ENCODE data around the gene TTYH1. TPM values are rescaled to one million over a fixed set of nuclear protein-coding genes. Genes with fewer than 3 reads are reported as not detected.

Gene TTYH1
- total and polyA plus RNA-seq, 2 donors (not counting 3 experiments of a cell fraction or from before 2014, with no cell fraction given) = not detected

- no peak for TF ChIP-seq POLR2A (IDR thresholded peaks at IDR 0.05; ENCODE audit: low read depth, low read length)
- TF ChIP-seq CTCF (IDR thresholded peaks at IDR 0.05; ENCODE audit: extremely low read depth in 1 of 2, insufficient read depth in 1 of 2, low read depth in 1 of 2, low read length in 2 of 2) = no peak
- TF ChIP-seq, protein P1, sequence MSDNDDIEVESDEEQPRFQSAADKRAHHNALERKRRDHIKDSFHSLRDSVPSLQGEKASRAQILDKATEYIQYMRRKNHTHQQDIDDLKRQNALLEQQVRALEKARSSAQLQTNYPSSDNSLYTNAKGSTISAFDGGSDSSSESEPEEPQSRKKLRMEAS (IDR thresholded peaks at IDR 0.05; ENCODE audit: insufficient read depth, insufficient read length) = no peak
- no peak for TF ChIP-seq GATA2 (IDR thresholded peaks at IDR 0.05; ENCODE audit: insufficient read depth, insufficient read length, low read depth, low read length)
- TF ChIP-seq FOS (IDR thresholded peaks at IDR 0.05; ENCODE audit: borderline replicate concordance, insufficient read depth, low read length) = no peak
- TF ChIP-seq EZH2 (IDR thresholded peaks at IDR 0.05; ENCODE audit: borderline replicate concordance, low read depth, low read length, severe bottlenecking) = no peak
- TF ChIP-seq MYC (IDR thresholded peaks at IDR 0.05; ENCODE audit: low read depth, low read length) = no peak
- TF ChIP-seq POLR2AphosphoS5 (IDR thresholded peaks at IDR 0.05; ENCODE audit: insufficient read depth, low read depth, low read length) = no peak
- no peak for TF ChIP-seq JUN (IDR thresholded peaks at IDR 0.05; ENCODE audit: borderline replicate concordance, insufficient read depth, insufficient read length, low read depth)
- no peak for DNase-seq (ENCODE audit: low read depth, low spot score)
- H3K4me2 ChIP-seq (ENCODE audit: insufficient read depth, low read length) = no peak overlapping the region
- H3K9me1 ChIP-seq (replicated peaks; ENCODE audit: control insufficient read depth, extremely low read depth, insufficient read depth, low read length) = no peaks in the 10 kb centered on the region
- no peaks in the 10 kb centered on the region for H3K79me2 ChIP-seq (ENCODE audit: control insufficient read depth, insufficient read depth, low read length)
- H3K4me3 ChIP-seq (replicated peaks in 1 of 3; ENCODE audit: insufficient read depth in 1 of 3, low read depth in 1 of 3, low read length in 3 of 3) = no peak overlapping the region
- dilution Hi-C loops (cut with MboI; ENCODE audit: extremely low pct_ligation_motif_present, low sequenced_read_pairs) (no loop called here), intact Hi-C loops (cut with micrococcal nuclease) (loop anchor here (5.0 kb wide), 1 partner anchor 36 kb away; no protein-coding TSS in a partner anchor)
- H4K20me1 ChIP-seq (replicated peaks; ENCODE audit: control insufficient read depth, extremely low read depth, insufficient read depth, low read length) = no peaks in the 10 kb centered on the region
- H3K9ac ChIP-seq (replicated peaks; ENCODE audit: extremely low read depth, insufficient read depth, low read length) = no peak overlapping the region
- no peaks in the 10 kb centered on the region for H3K9me3 ChIP-seq (replicated peaks; ENCODE audit: control insufficient read depth, insufficient read depth, low read length)
- CTCF ChIA-PET = no interaction called here
- BruUV-seq (replicated peaks) = no TSS peak
- no peak overlapping the region for H2AFZ ChIP-seq (ENCODE audit: low read depth, low read length)
- peaks cover 1 to 2% of the 10 kb centered on the region in 2 experiments for H3K27me3 ChIP-seq (ENCODE audit: control insufficient read depth in 2 of 2, insufficient read depth in 2 of 2, low read length in 2 of 2)
- H3K27ac ChIP-seq (ENCODE audit: insufficient read depth, low read depth, low read length) = no peak overlapping the region
- FAIRE-seq = no peak
- H3K36me3 ChIP-seq (ENCODE audit: control insufficient read depth in 2 of 2, extremely low read depth in 1 of 2, insufficient read depth in 2 of 2, low read length in 2 of 2) = no peaks in the 10 kb centered on the region
- peaks cover 14% of the 10 kb centered on the region for H3K4me1 ChIP-seq (ENCODE audit: control insufficient read depth, extremely low read depth, insufficient read depth, low read length)
- POLR2A ChIA-PET = no interaction called here
These were observed 21.9 kb upstream of the TTYH1 start for GRCh38 chr19:54393381-54393780.
